ENCODE results near the gene STK32C. TPM values are rescaled to one million over a fixed set of nuclear protein-coding genes. Genes with fewer than 3 reads are reported as not detected.

The STK32C gene
- total RNA-seq, 1 experiment from 2014 or later, result 20.7 TPM

- BruUV-seq (replicated peaks), result no TSS peak
- H3K4me1 Mint-ChIP-seq (ENCODE audit: insufficient read depth, unreplicated experiment), result no peaks in the 10 kb centered on the region
- H3K4me3 Mint-ChIP-seq (ENCODE audit: unreplicated experiment), result no peak overlapping the region
- no peaks in the 10 kb centered on the region for H3K27me3 Mint-ChIP-seq (ENCODE audit: insufficient read depth, unreplicated experiment)
- POLR2A ChIA-PET, result no interaction called here
- DNase-seq (ENCODE audit: unreplicated experiment), result no peak
- no peaks in the 10 kb centered on the region for H3K9me3 Mint-ChIP-seq (ENCODE audit: unreplicated experiment)
- CTCF ChIA-PET, result no interaction called here
- H3K27ac Mint-ChIP-seq (ENCODE audit: low read depth, unreplicated experiment), result no peak overlapping the region
- TF ChIP-seq CTCF (IDR thresholded peaks at IDR 0.05; ENCODE audit: unreplicated experiment), result no peak
- intact Hi-C loops (cut with micrococcal nuclease), result no loop called here
- H3K36me3 Mint-ChIP-seq (ENCODE audit: insufficient read depth, unreplicated experiment), result no peaks in the 10 kb centered on the region
Measured at GRCh38 chr10:132293201-132293812, 14.4 kb downstream of the STK32C start.

- no TSS peak for BruUV-seq (replicated peaks)
- intact Hi-C loops (cut with micrococcal nuclease), result no loop called here
Measured at GRCh38 chr10:132292287-132293200, 15.2 kb downstream of the STK32C start.

DNA sequence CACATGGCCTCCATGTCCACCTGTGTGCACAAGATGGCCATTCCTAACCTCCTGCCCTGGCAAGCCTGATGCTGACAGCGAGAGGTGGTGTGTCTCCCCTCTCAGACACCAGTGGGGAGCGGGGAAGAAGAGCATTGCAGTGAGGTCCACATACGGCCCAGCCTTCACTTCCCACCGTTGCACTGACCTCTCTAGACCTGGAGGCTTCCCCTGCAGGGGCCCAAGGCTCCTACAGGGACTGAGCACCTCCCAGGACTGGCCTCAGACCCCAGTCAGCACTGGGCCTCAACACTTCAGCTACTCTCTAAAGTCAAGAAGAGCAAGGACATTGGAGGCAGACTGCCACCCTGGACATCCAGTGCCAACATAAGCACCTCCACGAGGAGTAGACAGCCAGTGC lies 15.9 kb downstream of the STK32C start:
- BruUV-seq (replicated peaks), result no TSS peak
- CTCF ChIA-PET, result no interaction called here
- Mint-ChIP-seq H3K36me3 (ENCODE audit: insufficient read depth, unreplicated experiment) (no peaks in the 10 kb centered on the region), H3K4me3 (ENCODE audit: unreplicated experiment) (no peak overlapping the region), H3K27ac (ENCODE audit: low read depth, unreplicated experiment) (no peak overlapping the region), H3K27me3 (ENCODE audit: insufficient read depth, unreplicated experiment) (no peaks in the 10 kb centered on the region), H3K9me3 (ENCODE audit: unreplicated experiment) (no peaks in the 10 kb centered on the region), H3K4me1 (ENCODE audit: insufficient read depth, unreplicated experiment) (no peaks in the 10 kb centered on the region)
- intact Hi-C loops (cut with micrococcal nuclease), result no loop called here
- POLR2A ChIA-PET, result no interaction called here
- no peak for DNase-seq (ENCODE audit: unreplicated experiment)
- TF ChIP-seq CTCF (IDR thresholded peaks at IDR 0.05; ENCODE audit: unreplicated experiment), result no peak

More at GRCh38 chr10:132292287-132293200, 15.2 kb downstream of the STK32C start:
- no peak overlapping the region for H3K4me3 Mint-ChIP-seq (ENCODE audit: unreplicated experiment)
- no peaks in the 10 kb centered on the region for H3K27me3 Mint-ChIP-seq (ENCODE audit: insufficient read depth, unreplicated experiment)
- H3K36me3 Mint-ChIP-seq (ENCODE audit: insufficient read depth, unreplicated experiment), result no peaks in the 10 kb centered on the region
- no peak overlapping the region for H3K27ac Mint-ChIP-seq (ENCODE audit: low read depth, unreplicated experiment)
- H3K9me3 Mint-ChIP-seq (ENCODE audit: unreplicated experiment), result no peaks in the 10 kb centered on the region
- CTCF ChIA-PET, result interaction anchor here (0.7 kb wide), 1 partner anchor 826 kb away, joined by 3 read pairs; no protein-coding TSS in a partner anchor
- POLR2A ChIA-PET, result no interaction called here
- no peak for DNase-seq (ENCODE audit: unreplicated experiment)
- H3K4me1 Mint-ChIP-seq (ENCODE audit: insufficient read depth, unreplicated experiment), result no peaks in the 10 kb centered on the region
- no peak for TF ChIP-seq CTCF (IDR thresholded peaks at IDR 0.05; ENCODE audit: unreplicated experiment)

- Mint-ChIP-seq H3K4me3 (ENCODE audit: unreplicated experiment) (no peak overlapping the region), H3K27me3 (ENCODE audit: insufficient read depth, unreplicated experiment) (no peaks in the 10 kb centered on the region), H3K36me3 (ENCODE audit: insufficient read depth, unreplicated experiment) (no peaks in the 10 kb centered on the region), H3K4me1 (ENCODE audit: insufficient read depth, unreplicated experiment) (no peaks in the 10 kb centered on the region), H3K9me3 (ENCODE audit: unreplicated experiment) (no peaks in the 10 kb centered on the region), H3K27ac (ENCODE audit: low read depth, unreplicated experiment) (no peak overlapping the region)
- intact Hi-C loops (cut with micrococcal nuclease), result no loop called here
- POLR2A ChIA-PET, result no interaction called here
- CTCF ChIA-PET, result interaction anchor here (0.5 kb wide), 1 partner anchor 1124 kb away, joined by 3 read pairs; no protein-coding TSS in a partner anchor
- no TSS peak for BruUV-seq (replicated peaks)
- no peak for DNase-seq (ENCODE audit: unreplicated experiment)
- no peak for TF ChIP-seq CTCF (IDR thresholded peaks at IDR 0.05; ENCODE audit: unreplicated experiment)
Measured at GRCh38 chr10:132290631-132291030, 17.1 kb downstream of the STK32C start.
